Middle frontal gyrus (tissue), 1 donor: ENCODE data around the gene ALOX5.

Source experiments
- DNase-seq: peaks from one replicate; pipeline ENCODE4 v3.0.0-alpha.2; 2015; ENCODE audit warnings: low spot score; ENCODE audit errors: extremely low spot score

The ALOX5 gene

GRCh38 chr10:45441239-45442190 is 67.5 kb downstream of the ALOX5 start:
- no peak for DNase-seq

DNA sequence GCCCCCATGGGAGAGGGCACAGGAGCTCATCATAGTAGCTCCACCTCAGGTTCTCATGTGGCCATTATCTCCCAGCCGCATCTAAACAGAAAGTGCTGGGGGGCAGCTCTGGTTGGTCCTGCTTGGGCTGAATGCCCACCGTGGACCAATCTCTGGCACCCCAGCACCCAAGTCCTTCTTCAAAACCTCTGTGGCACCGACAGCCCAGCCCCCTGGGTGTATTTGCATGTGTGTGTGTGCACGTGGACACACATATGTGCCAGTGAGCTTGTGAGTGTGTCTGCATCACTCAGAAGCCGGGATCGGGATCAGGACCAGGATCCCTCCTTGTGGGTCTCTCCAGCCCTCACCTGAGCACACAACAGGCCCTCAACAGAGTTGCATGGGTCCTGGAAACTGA is 68.2 kb downstream of the ALOX5 start:
- no peak for DNase-seq

DNA sequence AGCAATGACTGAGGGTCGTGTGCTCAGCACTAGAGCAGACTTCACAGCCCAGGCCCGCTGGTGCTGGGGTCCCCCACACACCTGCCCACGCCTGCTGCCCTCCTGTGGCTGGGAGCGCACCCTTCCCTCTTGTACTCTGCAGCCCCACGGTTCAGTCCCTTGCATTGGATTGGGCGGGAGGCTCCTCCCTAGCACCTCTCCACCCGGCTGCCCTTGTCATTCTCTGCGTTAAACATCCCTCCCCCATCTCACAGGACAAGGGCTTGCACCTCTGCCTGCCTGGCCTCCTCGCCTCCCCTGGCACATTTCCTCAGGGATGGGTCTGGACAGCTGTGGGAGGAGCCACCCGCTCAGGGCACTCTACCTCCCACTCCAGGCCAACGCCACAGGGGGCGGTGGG is 68.6 kb downstream of the ALOX5 start:
- no peak for DNase-seq

- DNase-seq: no peak
Measured at GRCh38 chr10:45443101-45444009, 69.3 kb downstream of the ALOX5 start.

DNA sequence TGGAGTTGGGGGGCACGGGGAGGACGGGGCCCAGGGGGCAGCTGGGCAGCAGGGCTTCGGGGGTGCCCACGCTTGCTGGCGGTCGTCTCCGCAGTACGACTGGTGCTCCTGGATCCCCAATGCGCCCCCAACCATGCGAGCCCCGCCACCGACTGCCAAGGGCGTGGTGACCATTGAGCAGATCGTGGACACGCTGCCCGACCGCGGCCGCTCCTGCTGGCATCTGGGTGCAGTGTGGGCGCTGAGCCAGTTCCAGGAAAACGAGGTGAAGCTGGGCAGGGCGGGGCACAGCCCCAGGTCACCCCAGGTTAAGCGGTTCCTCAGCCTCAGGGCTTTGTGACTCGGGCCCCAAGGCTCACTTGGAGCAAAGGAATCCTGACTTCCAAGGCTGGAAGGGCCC is 70.0 kb downstream of the ALOX5 start:
- no peak for DNase-seq

GRCh38 chr10:45444976-45445898 is 71.2 kb downstream of the ALOX5 start:
- no peak for DNase-seq

GRCh38 chr10:45446858-45447257 is 72.8 kb downstream of the ALOX5 start:
- no peak for DNase-seq

GRCh38 chr10:45447416-45447815 is 73.4 kb downstream of the ALOX5 start:
- no peak for DNase-seq

- DNase-seq: no peak
Measured at GRCh38 chr10:45450866-45451265, 76.8 kb downstream of the ALOX5 start.

- no peak for DNase-seq
Measured at GRCh38 chr10:45451407-45451806, 77.4 kb downstream of the ALOX5 start.

- no peak for DNase-seq
Measured at GRCh38 chr10:45452268-45452667, 78.3 kb downstream of the ALOX5 start.

DNA sequence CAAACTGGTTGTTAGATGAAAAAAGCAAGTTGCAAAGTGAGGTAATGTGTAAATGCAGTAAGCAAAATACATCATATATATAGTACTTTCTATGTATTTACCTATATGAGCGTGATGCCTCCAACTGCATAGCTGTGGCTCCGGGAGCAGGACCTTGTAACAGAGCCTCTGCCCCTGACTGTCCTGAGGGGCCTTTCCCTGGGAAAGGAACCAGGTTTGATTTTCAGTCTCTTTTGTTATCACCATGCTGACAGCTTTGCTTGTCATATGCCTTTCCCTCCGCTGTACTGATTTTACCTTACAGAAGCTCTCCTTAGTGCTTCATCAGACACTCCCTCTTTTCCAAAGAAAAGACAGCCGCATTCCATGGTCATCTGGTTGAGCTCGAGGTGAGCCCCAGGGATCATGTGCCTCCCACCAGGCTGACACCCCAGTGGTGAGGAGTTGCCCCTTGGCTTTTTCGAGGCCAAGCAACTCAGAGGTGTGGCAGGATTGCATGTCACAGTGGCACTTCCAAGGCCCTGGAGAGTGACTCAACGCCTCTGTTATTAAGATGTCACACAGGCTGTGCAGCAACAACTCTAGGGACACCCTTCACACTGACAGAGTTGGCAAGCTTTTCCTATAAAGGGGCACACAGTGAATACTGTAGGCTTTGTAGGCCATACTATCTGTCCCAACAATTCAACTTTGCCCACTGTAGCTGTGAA is 78.9 kb downstream of the ALOX5 start:
- no peak for DNase-seq

- DNase-seq: no peak
Measured at GRCh38 chr10:45453639-45454255, 79.7 kb downstream of the ALOX5 start.

- DNase-seq: no peak
Measured at GRCh38 chr10:45454262-45454661, 80.2 kb downstream of the ALOX5 start.

- DNase-seq: no peak
Measured at GRCh38 chr10:45454859-45455258, 80.8 kb downstream of the ALOX5 start.

DNA sequence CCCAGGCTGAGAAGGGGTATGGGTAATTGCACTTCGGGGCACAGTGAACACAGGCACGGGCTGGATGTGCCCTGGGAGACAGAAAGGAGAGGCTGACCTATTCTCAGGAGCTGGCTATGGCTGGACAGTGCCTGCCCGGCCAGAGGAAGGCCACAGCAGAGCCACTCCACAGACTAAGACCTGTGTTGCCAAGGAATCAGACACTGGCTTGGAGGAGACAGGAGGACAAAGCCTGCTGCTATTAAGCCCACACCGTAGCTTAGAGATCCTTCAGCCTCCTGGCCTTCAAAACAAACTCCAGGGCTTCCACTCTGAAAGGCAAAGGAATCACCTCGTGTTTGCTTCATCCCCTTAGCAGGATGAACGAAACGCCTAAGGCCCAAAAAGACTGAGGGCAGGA is 82.2 kb downstream of the ALOX5 start:
- no peak for DNase-seq

DNA sequence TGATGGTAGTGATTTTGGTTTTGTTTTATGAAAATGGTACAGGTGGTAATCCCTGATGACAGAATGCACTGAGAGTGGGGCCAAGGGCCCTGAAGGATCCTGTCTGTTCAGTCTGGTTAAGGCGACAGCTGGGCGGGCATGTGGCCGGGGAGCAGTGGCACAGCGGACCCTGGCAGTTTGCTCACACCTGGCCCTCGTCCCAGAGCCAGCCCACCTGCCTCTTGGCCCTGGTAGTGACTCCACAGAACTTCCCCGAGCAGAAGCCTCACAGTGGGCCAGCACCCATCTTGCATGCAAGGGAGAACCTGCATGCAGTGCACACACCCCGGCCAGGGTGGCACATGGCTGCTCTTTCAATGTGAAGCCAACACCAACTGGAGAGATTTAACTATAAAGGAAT is 82.8 kb downstream of the ALOX5 start:
- no peak for DNase-seq

- no peak for DNase-seq
Measured at GRCh38 chr10:45457487-45457886, 83.5 kb downstream of the ALOX5 start.

GRCh38 chr10:45460235-45460878 is 86.3 kb downstream of the ALOX5 start:
- DNase-seq: no peak

DNA sequence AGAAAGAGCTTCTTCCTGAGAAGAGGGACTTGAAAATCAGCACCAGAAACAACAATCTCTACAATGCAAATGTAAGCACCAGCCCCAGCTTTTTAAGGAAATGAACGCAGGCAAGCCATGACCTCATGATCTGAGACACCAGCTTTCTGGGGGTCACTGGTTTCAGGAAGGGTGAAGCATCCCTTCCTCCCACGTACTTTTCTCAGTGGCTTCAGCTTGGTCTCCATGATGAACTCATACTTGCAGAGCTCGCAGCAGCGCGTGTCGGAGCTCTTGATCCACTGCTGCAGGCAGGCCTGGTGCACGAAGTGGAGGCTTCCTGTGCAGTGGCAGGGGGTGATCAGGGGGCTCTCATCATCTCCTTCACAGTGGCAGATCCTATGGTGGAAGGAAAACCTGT is 87.0 kb downstream of the ALOX5 start:
- DNase-seq: no peak
